Fibroblast of skin of abdomen (primary cell): ENCODE results near the gene INTS6L.
"Not testable (repeated sequence)": the region's sequence is repeated elsewhere in the genome, so short reads cannot be mapped to it uniquely, and the experiment has no call there.

Experiments used
- DNase-seq: peaks from one replicate; pipeline ENCODE4 v3.0.0-alpha.2; 2013

Gene INTS6L

GRCh38 chrX:135624408-135625204 is 104.1 kb downstream of the INTS6L start:
- not testable (repeated sequence) for DNase-seq

DNA sequence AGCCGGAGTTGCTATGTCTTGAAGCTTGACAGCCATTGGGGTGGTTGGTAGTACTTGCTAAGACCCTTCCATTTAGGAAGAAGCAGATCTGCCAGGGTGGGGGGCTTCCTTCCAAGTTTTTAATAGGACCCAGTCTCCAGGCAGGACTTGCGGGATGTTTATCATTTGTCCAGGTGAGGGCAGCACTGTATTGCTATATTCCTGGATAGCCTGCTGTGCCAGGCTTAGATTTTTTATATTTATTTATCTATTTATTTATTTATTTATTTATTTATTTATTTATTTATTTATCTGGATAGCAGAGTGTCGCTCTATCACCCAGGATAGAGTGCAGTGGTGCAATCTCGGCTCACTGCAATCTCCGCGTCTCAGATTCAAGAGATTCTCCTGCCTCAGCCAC is 105.5 kb downstream of the INTS6L start:
- no peak for DNase-seq

DNA sequence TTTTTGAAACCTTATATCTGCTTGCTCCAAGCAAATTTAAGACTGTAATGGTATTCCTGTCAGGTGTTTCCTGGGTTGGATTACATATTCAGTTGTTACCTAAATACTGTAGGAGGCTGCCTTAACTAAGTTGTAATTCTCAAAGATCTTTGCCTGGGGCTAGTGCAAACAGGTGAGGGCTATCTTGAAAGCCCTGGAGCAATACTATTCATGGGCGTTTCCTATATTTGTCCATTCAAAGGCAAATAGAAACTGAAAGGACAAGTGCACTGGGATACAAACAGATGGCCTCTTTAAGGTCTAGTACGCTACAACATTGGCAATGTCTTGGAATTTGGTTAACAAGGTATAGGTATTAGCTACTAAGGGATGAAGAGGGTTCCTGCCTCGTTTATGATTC is 108.9 kb downstream of the INTS6L start:
- DNase-seq, result no peak
